Ishikawa (cell line): ENCODE data around the gene UTP20.

ENCODE experiments used
- CEBPB ChIP-seq: IDR thresholded peaks from 2 replicates; pipeline ENCODE4 v1.6.1; 2012
- CREB1 ChIP-seq: IDR thresholded peaks from 2 replicates; pipeline ENCODE4 v1.6.1; 2012; ENCODE audit warnings: low read depth
- EGR1 ChIP-seq: IDR thresholded peaks from 2 replicates; pipeline ENCODE4 v1.6.1; 2012
- EP300 ChIP-seq: IDR thresholded peaks from 2 replicates; pipeline ENCODE4 v1.6.1; 2012; ENCODE audit warnings: borderline replicate concordance
- FOXM1 ChIP-seq: IDR thresholded peaks from 2 replicates; pipeline ENCODE4 v1.6.1; 2012; ENCODE audit warnings: low read depth, borderline replicate concordance
- NFIC ChIP-seq: IDR thresholded peaks from 2 replicates; pipeline ENCODE4 v1.6.1; 2012
- RAD21 ChIP-seq: IDR thresholded peaks from 2 replicates; pipeline ENCODE4 v1.6.1; 2012; ENCODE audit warnings: low read depth
- TAF1 ChIP-seq: IDR thresholded peaks from 2 replicates; pipeline ENCODE4 v1.6.1; 2012; ENCODE audit warnings: low read depth, mild to moderate bottlenecking
- TCF12 ChIP-seq: IDR thresholded peaks from 2 replicates; pipeline ENCODE4 v1.6.1; 2012; ENCODE audit warnings: low read depth
- TEAD4 ChIP-seq: IDR thresholded peaks from 2 replicates; pipeline ENCODE4 v1.6.1; 2012
- USF1 ChIP-seq: IDR thresholded peaks from 2 replicates; pipeline ENCODE4 v1.6.1; 2012
- YY1 ChIP-seq: IDR thresholded peaks from 2 replicates; pipeline ENCODE4 v1.6.1; 2012; ENCODE audit warnings: low read depth
- ZBTB7A ChIP-seq: IDR thresholded peaks from 2 replicates; pipeline ENCODE4 v1.6.1; 2012; ENCODE audit warnings: low read depth
- TF ChIP-seq, protein P1 (sequence below): IDR thresholded peaks from 2 replicates; pipeline ENCODE4 v1.6.1; 2012
- TF ChIP-seq, protein P2 (sequence below): IDR thresholded peaks from 2 replicates; pipeline ENCODE4 v1.6.1; 2012; ENCODE audit warnings: low read depth, mild to moderate bottlenecking

The UTP20 gene

DNA sequence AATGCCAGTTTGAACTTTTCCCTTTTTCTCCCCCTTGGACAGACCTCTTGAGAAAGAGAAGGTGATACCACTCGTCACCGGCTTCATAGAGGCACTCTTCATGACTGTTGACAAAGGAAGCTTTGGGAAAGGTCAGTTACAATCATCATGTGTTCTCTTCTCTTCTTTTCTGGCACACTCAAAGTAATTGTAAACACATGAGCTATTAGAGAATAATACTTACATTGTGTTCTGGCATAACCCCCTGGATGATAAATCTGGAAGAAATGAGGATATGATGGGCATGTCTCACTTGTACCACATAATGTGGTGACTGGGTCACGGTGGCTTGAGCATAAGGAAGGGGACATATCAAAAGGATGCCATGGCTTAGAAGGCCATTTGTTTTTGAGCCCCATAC is 20.0 kb downstream of the UTP20 start:
- TF ChIP-seq NFIC (no peak), RAD21 (no peak), EGR1 (no peak), TEAD4 (no peak), USF1 (no peak), CREB1 (no peak), FOXM1 (no peak), ZBTB7A (no peak), YY1 (no peak), TCF12 (no peak), TAF1 (no peak)
- TF ChIP-seq, protein P1, sequence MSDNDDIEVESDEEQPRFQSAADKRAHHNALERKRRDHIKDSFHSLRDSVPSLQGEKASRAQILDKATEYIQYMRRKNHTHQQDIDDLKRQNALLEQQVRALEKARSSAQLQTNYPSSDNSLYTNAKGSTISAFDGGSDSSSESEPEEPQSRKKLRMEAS, result no peak
- TF ChIP-seq, protein P2, sequence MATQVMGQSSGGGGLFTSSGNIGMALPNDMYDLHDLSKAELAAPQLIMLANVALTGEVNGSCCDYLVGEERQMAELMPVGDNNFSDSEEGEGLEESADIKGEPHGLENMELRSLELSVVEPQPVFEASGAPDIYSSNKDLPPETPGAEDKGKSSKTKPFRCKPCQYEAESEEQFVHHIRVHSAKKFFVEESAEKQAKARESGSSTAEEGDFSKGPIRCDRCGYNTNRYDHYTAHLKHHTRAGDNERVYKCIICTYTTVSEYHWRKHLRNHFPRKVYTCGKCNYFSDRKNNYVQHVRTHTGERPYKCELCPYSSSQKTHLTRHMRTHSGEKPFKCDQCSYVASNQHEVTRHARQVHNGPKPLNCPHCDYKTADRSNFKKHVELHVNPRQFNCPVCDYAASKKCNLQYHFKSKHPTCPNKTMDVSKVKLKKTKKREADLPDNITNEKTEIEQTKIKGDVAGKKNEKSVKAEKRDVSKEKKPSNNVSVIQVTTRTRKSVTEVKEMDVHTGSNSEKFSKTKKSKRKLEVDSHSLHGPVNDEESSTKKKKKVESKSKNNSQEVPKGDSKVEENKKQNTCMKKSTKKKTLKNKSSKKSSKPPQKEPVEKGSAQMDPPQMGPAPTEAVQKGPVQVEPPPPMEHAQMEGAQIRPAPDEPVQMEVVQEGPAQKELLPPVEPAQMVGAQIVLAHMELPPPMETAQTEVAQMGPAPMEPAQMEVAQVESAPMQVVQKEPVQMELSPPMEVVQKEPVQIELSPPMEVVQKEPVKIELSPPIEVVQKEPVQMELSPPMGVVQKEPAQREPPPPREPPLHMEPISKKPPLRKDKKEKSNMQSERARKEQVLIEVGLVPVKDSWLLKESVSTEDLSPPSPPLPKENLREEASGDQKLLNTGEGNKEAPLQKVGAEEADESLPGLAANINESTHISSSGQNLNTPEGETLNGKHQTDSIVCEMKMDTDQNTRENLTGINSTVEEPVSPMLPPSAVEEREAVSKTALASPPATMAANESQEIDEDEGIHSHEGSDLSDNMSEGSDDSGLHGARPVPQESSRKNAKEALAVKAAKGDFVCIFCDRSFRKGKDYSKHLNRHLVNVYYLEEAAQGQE, result no peak

DNA sequence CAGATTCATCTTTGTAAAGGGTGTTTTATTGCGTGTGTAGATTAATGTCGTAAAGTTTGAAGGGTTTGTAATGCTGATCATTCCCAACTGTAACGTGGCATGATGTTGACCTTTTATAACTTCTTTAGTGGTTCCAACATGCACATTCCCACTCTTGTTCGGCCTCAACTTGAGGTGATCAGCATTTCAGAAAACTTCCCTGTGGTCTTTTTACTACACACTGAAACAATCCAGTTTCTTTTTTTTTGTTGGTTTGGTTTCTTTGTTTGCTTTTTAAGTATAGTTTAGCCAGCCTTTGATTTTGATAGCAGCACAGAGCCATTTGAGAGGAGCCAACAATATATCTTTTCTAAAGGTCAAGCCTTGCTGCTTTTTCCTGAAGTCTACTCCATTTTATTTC is 22.8 kb downstream of the UTP20 start:
- TF ChIP-seq CEBPB, result no peak
- TF ChIP-seq EGR1, result no peak
- TF ChIP-seq RAD21, result no peak

GRCh38 chr12:101305226-101305779 is 25.4 kb downstream of the UTP20 start:
- no peak for TF ChIP-seq USF1
- TF ChIP-seq, protein P2, result no peak
- TF ChIP-seq RAD21, result no peak
- TF ChIP-seq FOXM1, result no peak
- TF ChIP-seq TEAD4, result no peak
- TF ChIP-seq NFIC, result no peak
- no peak for TF ChIP-seq ZBTB7A
- TF ChIP-seq CREB1, result no peak
- TF ChIP-seq TCF12, result no peak

- TF ChIP-seq, protein P1, result no peak
- no peak for TF ChIP-seq YY1
- TF ChIP-seq, protein P2, result no peak
- no peak for TF ChIP-seq USF1
- TF ChIP-seq EGR1, result no peak
- no peak for TF ChIP-seq CEBPB
- no peak for TF ChIP-seq EP300
- no peak for TF ChIP-seq TEAD4
- no peak for TF ChIP-seq TCF12
- no peak for TF ChIP-seq ZBTB7A
- TF ChIP-seq NFIC, result no peak
These were observed 25.9 kb downstream of the UTP20 start for GRCh38 chr12:101305794-101306193.

GRCh38 chr12:101322480-101322879 is 42.6 kb downstream of the UTP20 start:
- TF ChIP-seq CREB1 (no peak), FOXM1 (no peak), TCF12 (no peak), YY1 (no peak), TAF1 (no peak), TEAD4 (no peak), EGR1 (no peak), NFIC (no peak), CEBPB (no peak), RAD21 (no peak), EP300 (no peak), ZBTB7A (no peak), USF1 (no peak)
- TF ChIP-seq, protein P1, result no peak
- TF ChIP-seq, protein P2, result no peak
